ENCODE data around the gene MAPK7.
A peak's percentile ranks its signal among the peaks of the same experiment; 100 is the strongest.

Gene MAPK7

DNA sequence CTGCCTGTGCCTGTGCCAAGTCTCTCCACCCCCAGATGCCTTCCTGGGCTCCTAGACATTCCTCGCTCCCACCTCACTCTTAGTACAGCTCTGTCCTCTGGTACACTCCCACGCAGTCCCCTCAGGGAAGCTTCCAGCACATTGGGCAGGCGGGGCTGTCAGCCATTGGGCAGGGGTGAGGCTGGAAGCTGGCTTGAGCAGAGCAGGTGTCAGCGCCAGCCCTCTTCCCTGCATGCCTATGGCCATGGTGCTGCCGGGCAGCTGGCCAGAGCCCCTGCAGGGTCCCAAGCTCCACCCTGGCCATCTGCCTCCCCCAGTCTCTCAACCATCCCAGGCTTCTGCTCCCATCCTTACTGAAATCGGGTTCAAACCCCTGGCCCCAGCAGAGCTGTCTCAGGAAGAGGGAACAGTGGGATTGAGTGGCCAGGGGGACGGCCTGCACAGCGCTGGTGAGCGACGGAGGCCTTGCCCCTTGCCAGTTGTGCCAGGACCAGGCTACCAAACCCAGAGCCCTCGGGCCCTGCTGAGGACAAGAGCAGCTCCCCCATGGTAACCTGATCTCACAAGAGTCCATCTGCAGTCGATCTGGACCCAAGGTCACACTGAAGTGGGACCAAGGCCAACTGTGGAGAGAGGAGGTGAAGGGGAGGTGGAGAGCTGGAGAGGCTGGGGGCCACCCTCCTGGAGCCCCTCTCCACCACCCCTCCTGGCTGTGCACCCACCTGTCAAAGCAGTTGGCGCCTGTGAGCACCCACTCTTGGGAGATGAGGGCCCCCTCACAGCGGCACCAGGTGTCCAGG, 13.4 kb upstream of the MAPK7 start:
- peak; percentile 84 to 90 for DNase-seq

DNA sequence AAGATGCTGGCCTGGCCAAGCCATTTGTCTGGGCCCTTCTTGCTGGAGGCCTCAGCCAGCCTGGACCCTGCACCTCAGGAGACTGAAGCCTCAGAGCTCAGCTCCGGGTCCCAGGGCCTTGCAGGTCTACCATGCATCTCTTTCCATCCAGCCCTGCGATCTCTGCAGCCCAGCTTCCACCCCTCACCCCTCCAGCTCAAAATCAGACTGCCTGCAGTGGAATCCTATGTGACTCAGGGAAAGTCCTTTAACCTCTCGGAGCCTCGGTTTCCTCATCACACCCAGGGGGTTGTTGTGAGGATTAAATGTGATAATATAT, 12.8 kb upstream of the MAPK7 start:
- DNase-seq: no peak

DNA sequence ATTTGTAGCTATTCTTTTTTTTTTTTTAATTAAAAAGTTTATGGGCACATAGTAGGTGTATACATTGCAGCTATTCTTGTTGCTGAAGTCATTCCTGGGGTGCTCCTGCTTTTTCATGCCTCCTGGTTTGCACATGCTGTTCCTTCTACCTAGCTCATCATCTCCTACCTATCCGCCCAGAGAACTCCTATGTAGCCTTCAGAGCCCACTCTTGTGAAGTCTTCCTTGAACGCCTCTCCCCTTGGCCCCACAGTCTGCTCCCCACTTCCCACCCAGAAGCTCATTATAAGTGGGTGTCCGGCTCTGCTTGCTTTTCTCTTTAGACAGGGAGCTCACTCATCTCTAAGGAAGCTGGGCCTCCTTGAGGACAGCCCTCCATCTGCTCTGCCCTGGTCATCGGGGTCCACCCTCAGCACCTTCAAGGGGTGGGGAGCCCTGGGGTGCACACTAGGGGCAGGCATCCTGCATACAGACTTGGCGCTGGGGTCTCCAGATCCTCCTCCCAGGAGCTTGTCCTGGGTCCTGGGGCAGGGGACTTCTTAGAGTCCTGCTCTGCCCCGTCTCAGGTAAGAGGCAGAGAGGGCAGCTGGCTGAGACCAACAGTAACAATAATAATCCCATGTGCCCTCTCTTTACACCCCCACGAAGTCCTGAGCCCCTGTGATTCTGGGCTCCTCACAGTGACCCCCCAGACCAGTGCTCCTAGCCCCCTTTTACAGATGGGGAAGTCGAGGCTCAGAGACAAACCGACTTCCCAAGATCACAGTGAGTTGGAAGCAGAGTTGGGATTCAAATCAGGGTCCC, 12.3 kb upstream of the MAPK7 start:
- DNase-seq: no peak

DNA sequence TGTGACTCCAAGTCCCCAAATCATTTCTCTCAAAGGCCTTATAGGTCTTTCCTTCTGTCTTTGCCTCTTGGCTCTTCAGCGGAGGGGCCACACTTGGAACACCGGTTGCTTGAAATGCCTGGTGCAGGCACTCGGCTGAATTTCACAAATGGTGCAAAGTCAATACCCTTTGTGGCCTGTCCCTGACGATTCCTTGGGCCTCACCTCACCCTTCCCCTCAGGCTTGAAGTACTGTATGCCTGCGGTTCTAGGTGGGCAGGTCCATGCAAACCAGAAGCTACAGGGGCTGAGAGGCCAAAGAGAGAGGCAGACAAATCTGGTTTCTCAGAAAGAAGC, 11.7 kb upstream of the MAPK7 start:
- DNase-seq: no peak

DNA sequence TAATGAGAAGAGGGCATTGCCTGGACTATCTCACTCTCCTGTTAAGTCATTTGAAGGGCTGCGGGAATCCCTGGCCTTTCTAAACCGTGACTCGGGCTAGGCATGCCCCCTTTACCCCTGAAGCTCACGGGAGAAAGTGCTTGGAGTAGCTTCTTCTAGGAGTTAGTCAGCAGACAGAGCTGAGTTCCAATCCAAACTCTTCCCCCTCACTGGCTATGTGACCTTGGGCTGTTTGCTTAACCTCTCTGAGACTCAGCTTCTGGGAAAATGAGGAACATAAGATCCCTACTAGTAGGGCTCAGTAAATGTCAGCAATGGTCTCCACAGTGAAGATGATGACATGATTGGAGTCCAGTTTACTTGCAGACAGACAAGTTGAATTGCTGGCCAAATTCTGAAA, 10.1 kb upstream of the MAPK7 start:
- no peak for DNase-seq

DNA sequence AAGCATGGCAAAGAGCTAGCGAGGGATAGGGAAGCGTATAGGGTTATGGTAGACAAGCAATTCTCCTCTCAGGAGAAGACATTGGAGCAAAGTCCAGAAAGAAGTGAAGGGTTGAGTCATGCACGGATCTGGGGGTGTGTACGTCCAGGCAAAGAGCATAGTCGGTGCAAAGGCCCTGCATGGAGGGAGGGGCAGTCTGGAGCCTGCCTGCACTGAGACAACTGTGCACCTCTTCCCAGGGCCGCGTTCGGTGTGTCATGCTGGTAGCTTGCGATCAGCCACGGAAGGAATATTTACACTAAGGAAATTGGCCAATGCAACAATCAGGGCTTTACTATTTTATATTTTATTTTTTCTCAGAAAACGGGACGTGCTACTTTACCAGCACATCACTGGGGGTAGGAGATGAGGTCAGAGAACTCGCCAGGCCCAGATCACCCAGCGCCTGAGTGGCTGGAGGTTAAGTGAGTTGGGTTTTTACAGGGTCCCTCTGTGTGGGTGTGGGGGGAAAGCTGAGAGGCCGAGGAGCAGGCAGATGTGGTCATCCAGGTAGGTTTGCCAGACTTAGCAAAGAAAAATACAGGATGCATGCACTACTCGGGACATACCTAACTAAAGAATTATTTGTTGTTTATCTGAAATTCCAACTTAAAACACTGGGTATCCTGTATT, 9.1 kb upstream of the MAPK7 start:
- DNase-seq: no peak

DNA sequence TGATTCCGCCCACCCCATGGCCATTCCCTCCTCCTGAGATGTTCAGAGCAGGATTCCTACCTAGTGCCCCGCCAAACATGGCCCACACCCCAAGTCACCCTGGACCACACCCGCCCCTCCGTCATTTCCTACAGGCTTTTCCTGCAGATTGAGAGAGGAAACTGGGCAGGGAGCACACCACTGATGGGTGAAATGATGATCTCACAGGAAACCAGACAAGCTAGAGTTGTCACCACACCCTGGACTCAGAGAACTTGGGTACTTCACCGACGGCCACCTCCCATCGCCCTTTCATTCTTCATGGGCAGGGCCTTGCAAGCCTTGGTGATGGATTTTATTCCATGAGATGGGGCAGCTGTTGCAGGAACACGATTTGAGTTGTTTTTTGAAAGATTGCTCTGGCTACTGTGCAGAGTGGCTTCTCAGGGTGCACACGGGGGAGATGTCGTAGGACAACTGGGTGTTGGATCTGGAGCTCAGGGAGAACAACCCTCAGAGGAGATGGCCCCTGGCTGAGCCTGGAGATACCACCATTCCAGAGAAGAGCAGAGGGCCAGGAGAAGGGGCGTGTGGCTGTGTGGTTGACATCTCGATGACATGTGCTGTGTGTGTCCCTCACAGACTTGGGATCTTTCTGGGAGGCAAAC, 8.3 kb upstream of the MAPK7 start:
- no peak for DNase-seq

DNA sequence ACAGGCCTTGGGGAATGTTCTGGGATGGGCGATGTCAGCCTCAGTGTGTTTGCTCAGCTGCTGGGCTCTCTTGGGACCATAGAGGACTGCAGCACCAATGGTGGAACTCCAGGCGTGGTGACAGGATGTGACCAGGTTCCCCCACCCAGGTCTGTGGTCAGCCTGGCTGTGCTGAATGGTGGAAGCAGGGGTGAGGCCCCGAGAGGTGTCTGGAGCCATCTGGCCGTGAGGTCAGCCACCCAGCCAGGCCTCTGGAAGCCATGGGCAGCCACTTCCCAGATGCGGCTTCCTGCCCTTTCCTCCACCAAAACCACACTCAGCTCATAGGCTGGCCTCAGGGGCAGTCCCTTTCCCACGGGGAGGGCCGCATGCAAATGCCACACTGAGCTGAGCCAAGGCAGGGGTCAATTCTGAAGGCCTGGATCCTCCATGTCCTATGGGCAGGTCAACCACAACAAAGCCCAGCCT, 7.8 kb upstream of the MAPK7 start:
- DNase-seq: no peak

DNA sequence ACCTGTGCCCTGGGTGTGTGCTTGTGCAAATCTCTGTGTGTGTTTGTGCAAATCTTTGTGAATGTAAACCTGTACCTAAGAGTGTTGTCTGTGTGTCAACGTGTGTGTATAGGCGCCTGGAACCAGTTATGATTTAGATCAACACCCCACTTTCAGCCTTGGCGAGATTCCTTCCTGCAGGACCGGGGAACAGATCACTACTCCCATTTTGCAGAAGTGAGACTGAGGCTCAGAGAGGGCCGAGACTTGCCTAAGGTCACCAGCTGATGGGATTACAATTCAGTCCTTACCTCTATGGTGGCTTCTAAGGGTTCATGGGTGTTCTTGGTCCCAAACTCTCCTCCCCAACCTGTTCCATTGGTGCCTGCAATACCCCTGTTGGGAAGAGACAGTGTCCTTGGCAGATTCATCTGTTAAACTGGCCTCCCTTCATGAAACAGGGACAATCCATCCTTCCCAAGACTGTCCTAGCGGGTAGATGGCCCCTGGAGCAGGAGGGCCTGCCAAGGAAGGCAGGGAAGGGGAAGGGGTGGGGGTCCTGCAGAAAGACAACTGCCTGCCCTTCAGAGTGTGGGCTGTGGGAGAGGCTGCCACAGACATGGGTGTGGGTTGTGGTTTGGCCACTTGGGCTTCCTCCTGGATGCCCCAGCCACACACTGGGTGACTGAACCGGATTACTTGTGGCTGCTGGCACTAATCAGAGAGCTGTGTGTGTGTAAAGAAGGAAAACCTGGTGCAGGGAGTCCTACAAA, 6.9 kb upstream of the MAPK7 start:
- DNase-seq: no peak

DNA sequence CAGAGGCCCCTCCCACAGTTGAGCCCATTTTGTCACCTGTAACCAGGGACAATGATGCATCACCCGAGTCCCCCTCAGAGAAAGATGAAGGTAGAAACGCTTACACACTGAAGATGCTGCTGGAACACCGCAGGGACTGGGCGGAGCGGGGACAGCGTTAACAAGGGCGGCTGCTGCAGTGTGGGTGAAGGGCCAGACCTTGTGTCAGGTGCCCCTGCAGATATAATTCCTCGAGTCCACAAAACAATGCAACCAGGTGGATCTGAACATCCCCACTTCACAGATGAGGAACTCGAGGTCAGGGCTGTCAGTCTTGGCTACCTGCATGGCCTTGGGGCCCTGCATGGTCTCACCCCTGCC, 6.3 kb upstream of the MAPK7 start:
- no peak for DNase-seq

DNA sequence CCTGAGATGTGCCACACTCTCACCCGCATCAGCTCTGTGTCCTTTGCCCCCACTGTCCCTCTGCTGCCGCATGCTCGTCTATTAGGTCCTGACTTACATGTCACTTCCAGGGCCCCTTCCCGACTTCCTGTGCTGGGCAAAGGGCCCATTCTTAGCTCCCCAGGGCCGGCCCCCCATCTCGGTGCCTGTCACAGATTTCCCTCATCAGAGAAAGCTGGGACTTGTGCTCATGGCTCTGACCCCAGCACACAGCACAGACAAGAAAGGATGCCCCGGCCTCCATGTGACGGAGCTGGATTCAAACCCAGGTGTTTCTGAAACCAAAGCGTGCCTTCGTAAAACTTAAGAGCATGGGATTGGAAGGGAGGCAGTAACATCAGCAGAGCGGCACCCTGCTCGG, 5.9 kb upstream of the MAPK7 start:
- DNase-seq: no peak

DNA sequence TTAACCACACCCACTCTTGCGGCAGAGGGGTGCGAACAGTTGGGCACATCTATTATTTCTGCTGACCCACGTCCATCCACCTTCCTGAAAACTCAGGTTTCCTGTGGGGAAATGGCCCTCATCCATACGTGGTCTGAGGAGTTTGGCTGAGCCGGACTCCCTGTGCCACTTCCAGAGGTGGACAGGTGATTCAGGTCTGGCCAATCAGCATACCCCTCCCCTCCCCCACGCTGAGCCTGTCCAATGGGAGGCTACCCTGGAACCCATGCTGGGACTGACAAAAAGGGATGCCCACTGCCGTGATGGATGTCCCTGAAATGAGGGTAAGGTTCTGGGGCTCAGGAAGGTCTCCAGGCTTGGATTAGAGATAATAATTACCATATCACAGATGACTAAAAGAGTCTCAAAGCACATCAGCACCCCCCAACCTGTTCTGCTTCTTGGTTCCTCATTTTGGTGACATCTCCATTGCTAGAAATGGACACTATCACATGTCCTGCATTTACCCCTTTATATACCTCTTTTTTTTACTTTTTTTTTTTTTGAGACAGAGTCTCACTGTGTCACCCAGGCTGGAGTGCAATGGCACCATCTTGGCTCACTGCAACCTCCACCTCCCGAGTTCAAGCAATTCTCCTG, 5.3 kb upstream of the MAPK7 start:
- no peak for DNase-seq

DNA sequence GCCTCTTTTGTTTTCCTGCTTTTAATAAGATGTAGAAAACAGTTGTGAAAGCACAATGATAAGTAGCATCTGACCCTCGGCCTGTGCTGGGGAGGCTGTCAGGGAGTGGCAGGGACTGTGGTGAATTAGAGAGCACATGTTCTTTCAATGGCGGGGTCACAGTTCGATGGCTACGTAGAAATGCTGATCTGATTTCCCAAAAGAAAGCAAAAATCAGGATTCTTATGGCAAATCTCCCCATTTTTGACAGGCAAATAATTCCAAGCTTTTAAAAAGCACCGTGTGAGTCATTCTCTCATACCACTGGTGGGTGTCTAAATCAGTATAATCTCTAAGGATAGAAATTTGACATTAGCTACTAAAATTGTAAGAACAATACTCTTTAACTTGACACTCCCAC, 4.2 kb upstream of the MAPK7 start:
- no peak for DNase-seq

DNA sequence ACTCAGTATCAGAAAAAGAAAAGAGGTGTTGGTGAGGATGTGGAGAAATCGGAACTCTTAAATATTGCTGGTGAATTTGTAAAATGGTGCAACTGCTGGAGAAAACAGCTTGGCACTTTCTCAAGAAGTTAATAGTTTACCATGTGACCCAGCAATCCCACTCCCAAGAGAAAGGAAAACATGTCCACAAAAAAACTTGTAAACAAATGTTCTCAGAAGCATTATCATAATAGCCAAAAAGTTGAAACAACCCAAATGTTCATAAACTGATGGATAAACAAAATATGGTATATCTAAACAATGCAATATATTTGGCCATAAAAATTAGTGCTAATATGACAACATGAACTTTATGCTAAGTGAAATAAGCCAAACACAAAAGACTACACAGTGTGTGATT, 2.6 kb upstream of the MAPK7 start:
- DNase-seq: no peak

DNA sequence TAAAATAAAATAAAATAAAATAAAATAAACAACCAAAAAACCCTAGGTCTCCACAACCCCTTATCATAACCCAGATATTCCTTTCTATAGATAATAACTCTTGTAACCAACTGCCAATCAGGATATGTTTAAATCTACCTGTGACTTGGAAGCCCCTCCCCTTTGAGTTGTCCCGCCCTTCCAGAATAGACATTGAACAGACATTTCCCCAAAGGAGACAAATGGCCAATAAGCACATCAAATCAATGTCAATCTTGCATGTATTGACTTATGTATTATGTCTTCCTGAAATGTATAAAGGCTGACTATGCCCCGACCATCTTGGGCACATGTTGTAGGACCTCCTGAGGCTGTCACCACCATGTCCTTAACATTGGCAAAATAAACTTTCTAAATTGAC, 1.5 kb upstream of the MAPK7 start:
- peak in 1 of 2 experiments; percentile 18 for DNase-seq

DNA sequence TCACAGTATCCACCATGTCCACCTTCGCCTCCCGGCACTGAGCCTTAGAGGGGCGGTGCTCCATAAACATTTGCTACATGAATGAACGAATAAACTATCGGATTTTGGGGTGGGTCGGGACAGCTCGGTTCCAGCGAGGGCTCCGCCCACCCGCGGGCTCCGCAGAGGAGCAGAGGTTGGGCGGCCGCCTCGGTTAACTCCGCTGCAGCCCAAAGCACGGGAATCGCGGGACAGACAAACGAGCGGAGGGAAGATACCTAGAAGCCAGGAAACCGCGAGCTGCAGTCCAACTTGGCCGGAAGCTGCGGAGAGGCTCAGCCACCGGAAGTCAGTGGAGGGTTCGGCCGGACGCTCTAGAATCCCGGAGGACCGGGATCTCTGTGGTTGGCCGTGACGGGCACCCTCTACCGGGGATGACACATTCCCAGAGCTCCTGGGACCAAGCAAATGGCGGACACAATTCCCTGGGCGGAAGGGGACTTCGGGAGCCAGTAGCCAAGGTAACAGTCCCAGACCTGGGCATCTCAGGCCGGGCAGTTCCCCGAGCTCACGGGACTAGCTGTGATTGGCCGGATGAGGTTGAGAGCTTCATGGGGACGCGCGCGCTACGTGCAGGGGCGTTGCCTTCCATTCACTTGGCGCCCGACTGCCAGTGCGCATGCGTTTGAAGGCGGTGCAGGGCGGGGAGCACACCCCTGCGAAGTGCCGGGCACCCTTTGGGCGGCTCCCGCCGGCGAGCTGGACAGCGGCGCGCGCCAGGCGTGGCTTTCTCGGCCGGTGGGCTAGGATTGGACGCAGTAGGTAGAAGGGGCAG, 489 bp upstream of the MAPK7 start:
- DNase-seq: peak; percentile 93 to 98

DNA sequence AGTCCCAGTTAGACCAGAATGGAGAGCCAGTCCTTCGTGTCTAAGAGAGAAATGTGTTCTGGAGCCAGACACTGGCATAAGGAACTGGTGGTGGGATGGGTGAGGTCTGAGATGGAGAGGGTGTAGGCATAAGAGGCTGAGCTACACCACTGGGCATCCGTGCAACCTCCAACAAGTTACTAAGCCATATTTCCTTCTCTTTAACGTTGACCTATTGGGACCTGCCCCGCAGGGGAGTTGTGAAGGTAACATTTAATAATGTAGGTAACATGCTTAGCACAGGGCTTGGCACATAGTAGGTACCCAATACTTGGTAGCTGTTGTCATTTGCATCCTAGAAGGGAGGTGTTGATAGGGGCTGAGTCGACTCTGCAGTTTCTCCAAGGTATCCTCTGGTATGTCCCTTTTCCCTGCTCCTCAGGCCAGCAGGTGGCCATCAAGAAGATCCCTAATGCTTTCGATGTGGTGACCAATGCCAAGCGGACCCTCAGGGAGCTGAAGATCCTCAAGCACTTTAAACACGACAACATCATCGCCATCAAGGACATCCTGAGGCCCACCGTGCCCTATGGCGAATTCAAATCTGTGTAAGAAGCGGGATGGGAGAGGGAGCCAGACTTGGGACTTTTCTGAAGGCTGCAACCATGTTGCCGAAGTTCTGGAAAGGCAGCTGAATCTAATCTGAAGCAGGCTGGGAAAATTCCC, 1.2 kb downstream of the MAPK7 start:
- DNase-seq: no peak

DNA sequence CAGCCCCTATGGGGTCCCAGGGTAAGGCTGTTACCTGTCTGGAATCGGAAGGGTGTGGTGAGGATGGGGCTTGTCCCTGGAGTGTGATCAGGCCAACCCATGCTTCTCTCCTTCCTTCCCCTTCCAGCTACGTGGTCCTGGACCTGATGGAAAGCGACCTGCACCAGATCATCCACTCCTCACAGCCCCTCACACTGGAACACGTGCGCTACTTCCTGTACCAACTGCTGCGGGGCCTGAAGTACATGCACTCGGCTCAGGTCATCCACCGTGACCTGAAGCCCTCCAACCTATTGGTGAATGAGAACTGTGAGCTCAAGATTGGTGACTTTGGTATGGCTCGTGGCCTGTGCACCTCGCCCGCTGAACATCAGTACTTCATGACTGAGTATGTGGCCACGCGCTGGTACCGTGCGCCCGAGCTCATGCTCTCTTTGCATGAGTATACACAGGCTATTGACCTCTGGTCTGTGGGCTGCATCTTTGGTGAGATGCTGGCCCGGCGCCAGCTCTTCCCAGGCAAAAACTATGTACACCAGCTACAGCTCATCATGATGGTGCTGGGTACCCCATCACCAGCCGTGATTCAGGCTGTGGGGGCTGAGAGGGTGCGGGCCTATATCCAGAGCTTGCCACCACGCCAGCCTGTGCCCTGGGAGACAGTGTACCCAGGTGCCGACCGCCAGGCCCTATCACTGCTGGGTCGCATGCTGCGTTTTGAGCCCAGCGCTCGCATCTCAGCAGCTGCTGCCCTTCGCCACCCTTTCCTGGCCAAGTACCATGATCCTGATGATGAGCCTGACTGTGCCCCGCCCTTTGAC, 2.4 kb downstream of the MAPK7 start:
- DNase-seq: no peak

DNA sequence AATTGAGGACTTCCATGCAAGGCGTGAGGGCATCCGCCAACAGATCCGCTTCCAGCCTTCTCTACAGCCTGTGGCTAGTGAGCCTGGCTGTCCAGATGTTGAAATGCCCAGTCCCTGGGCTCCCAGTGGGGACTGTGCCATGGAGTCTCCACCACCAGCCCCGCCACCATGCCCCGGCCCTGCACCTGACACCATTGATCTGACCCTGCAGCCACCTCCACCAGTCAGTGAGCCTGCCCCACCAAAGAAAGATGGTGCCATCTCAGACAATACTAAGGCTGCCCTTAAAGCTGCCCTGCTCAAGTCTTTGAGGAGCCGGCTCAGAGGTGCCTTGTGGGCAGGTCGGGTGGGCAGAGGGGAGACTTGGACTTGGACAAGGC, 3.1 kb downstream of the MAPK7 start:
- DNase-seq: no peak
